Measurements from ENCODE around the gene CIROP. TPM values are rescaled to one million over a fixed set of nuclear protein-coding genes. Genes with fewer than 3 reads are reported as not detected.

CIROP gene
- total and polyA plus RNA-seq, 11 donors: not detected

GRCh38 chr14:23067847-23068788 lies 36.7 kb downstream of the CIROP start:
- H3K4me3 ChIP-seq: no peak overlapping the region
- WGBS, 4 donors: 69 to 79% (median 77%) methylated on average over 13 to 14 of the region's 14 CpGs
- H3K27ac ChIP-seq: peak overlapping the region in 2 of 12 donors; percentile 10 to 29
- peaks cover 5 to 48% (median 30%) of the 10 kb centered on the region in 12 donors for H3K4me1 ChIP-seq
- ATAC-seq (no peak), DNase-seq (no peak)
- no peaks in the 10 kb centered on the region for H3K9me3 ChIP-seq
- TF ChIP-seq CTCF (IDR thresholded peaks at IDR 0.05): no peak
- TF ChIP-seq POLR2A (IDR thresholded peaks at IDR 0.05): no peak
- H3K36me3 ChIP-seq: peaks cover 0 to 77% (median 65%) of the 10 kb centered on the region in 9 donors
- no peaks in the 10 kb centered on the region for H3K27me3 ChIP-seq
- intact Hi-C loops (cut with DNase I): loop anchor here in 1 of 10 donors (2.0 kb wide), 1 partner anchor 41 kb away; no protein-coding TSS in a partner anchor

DNA sequence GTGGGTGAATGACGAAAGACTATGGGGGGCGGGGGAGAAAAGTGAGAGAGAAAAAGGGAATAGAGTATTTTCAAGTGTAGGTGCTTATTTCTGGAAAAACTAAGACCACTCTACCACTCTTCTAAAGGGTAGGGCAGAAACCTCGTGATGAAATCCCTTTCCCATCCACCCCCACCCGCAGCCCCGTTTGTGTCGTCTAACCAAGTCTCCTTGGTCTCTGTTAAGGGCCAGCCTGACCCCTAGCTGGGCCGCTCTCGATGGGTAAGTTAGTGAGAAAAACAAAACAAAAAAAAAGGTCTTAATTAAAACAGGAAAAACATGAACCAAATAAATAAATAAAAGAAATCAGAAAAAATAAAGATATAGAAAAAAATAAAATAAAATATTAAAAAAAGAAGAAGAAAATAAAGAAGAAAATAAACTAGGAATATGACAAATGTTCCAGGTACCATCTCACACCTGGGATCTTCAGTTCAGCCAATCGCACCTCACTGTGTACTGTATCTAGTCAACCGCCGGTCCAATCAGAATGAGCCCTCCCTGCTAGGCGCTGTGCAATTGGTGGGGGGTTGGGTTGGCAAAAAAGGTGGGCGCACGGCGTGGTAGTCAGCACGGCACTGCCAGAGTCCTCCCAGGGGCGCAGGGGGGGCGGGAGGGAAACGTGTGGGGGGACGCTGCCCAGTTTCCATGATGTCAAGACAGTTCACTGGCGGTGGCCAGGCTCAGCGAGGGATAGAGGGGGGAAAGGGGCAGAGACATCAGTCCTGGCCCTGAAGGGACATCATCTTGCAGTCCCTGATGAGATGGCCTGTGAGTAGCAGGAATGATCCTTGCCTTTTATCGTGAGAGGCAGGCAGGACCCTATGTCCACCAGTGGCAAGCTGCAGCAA lies 37.7 kb downstream of the CIROP start:
- H3K27ac ChIP-seq: no peak overlapping the region
- ATAC-seq: no peak

GRCh38 chr14:23066368-23066767 lies 38.4 kb downstream of the CIROP start:
- Histone ChIP-seq H3K27me3 (no peaks in the 10 kb centered on the region), H3K36me3 (peaks cover 0 to 84% (median 75%) of the 10 kb centered on the region in 9 donors), H3K4me1 (peaks cover 0 to 49% (median 24%) of the 10 kb centered on the region in 12 donors), H3K9me3 (no peaks in the 10 kb centered on the region), H3K4me3 (no peak overlapping the region), H3K27ac (no peak overlapping the region)
- intact Hi-C loops (cut with DNase I): no loop called here
- no peak for ATAC-seq
- 84 to 93% (median 91%) methylated on average over 3 of the region's 3 CpGs for WGBS, 4 donors
- TF ChIP-seq CTCF (IDR thresholded peaks at IDR 0.05) (no peak), POLR2A (IDR thresholded peaks at IDR 0.05) (no peak)
- no peak for DNase-seq

More for the DNA sequence above, 37.7 kb downstream of the CIROP start:
- DNase-seq: no peak
- intact Hi-C loops (cut with DNase I): no loop called here
- Histone ChIP-seq H3K36me3 (peaks cover 0 to 77% (median 70%) of the 10 kb centered on the region in 9 donors), H3K4me1 (peaks cover 5 to 53% (median 26%) of the 10 kb centered on the region in 12 donors), H3K9me3 (no peaks in the 10 kb centered on the region), H3K27me3 (no peaks in the 10 kb centered on the region), H3K4me3 (no peak overlapping the region)
- WGBS, 4 donors: 83 to 86% (median 85%) methylated on average over 23 of the region's 23 CpGs
- TF ChIP-seq CTCF (IDR thresholded peaks at IDR 0.05): no peak
- no peak for TF ChIP-seq POLR2A (IDR thresholded peaks at IDR 0.05)

All from heart left ventricle (tissue), 16 donors.